H1 (cell line): Measurements from ENCODE around the gene ACVR2B. TPM values are rescaled to one million over a fixed set of nuclear protein-coding genes. Genes with fewer than 3 reads are reported as not detected.

Source experiments
- CTCF ChIA-PET: fragments of 300-600 bp; sonication (Branson Sonifier 250); formaldehyde crosslinking; loops from one replicate; lab custom pipeline; 2021; ENCODE audit not compliant: partially characterized antibody; lab: Charles Lee
- POLR2A ChIA-PET: fragments of 300-600 bp; sonication (Branson Sonifier 250); formaldehyde crosslinking; loops from one replicate; lab custom pipeline; 2021; ENCODE audit warnings: inconsistent platforms; ENCODE audit not compliant: partially characterized antibody; lab: Charles Lee
- DNase-seq, 2 experiments: peaks; one replicate each; pipeline versions ENCODE4 v3.0.0 to v3.0.0-alpha.2; 2010 to 2022; ENCODE audit warnings: low spot score in 2 of 2, low read depth in 1 of 2, mixed read lengths in 1 of 2
- FAIRE-seq: peaks from 2 replicates; lab custom pipeline; 2011; peaks lifted over from hg19 to GRCh38; lab: Jason Lieb, UNC
- H2AFZ ChIP-seq: 2 replicates; pipeline ENCODE4 v1.8.1; 2012; ENCODE audit warnings: low read length, inconsistent platforms
- H2AK5ac ChIP-seq: 2 replicates; pipeline ENCODE4 v1.6.1; 2013; ENCODE audit warnings: low read depth, low read length
- H2BK120ac ChIP-seq: replicated peaks from 2 replicates; pipeline ENCODE3; 2013; ENCODE audit warnings: low read depth, low read length, inconsistent platforms
- H2BK12ac ChIP-seq: 2 replicates; pipeline ENCODE4 v1.6.1; 2013; ENCODE audit warnings: low read depth, low read length
- H2BK15ac ChIP-seq: 2 replicates; pipeline ENCODE4 v1.6.1; 2013; ENCODE audit warnings: low read length
- H2BK20ac ChIP-seq: 2 replicates; pipeline ENCODE4 v1.6.1; 2013; ENCODE audit warnings: low read length
- H2BK5ac ChIP-seq: 2 replicates; pipeline ENCODE4 v1.6.1; 2013; ENCODE audit warnings: low read depth, low read length
- H3K14ac ChIP-seq: 2 replicates; pipeline ENCODE4 v1.6.1; 2013; ENCODE audit warnings: inconsistent platforms; ENCODE audit not compliant: insufficient read length
- H3K18ac ChIP-seq: 2 replicates; pipeline ENCODE4 v1.6.1; 2013; ENCODE audit warnings: low read length; ENCODE audit errors: extremely low read depth
- H3K23ac ChIP-seq: 2 replicates; pipeline ENCODE4 v1.6.1; 2013; ENCODE audit warnings: inconsistent platforms; ENCODE audit not compliant: insufficient read length
- H3K23me2 ChIP-seq: 2 replicates; pipeline ENCODE4 v1.6.1; 2013; ENCODE audit warnings: low read depth, low read length
- H3K27ac ChIP-seq: 2 replicates; pipeline ENCODE4 v1.6.1; 2011; ENCODE audit warnings: low read depth, low read length, inconsistent platforms
- H3K27me3 ChIP-seq, 4 experiments: replicated peaks in 1 of 4; 1 replicate in 1 of 4; 2 replicates in 3 of 4; pipeline versions ENCODE4 v1.6.1 to v1.8.1; 2011 to 2013; ENCODE audit warnings: low read length in 3 of 4, mild to moderate bottlenecking in 3 of 4, inconsistent platforms in 2 of 4, mixed read lengths in 2 of 4, moderate library complexity in 1 of 4; ENCODE audit not compliant: control insufficient read depth in 3 of 4, insufficient read depth in 3 of 4; ENCODE audit errors: extremely low read depth in 1 of 4
- H3K36me3 ChIP-seq, 4 experiments: 2 replicates each; pipeline versions ENCODE4 v1.6.1 to v1.8.1; 2011 to 2013; ENCODE audit warnings: mild to moderate bottlenecking in 4 of 4, low read length in 3 of 4, moderate library complexity in 2 of 4, control low read depth in 1 of 4, inconsistent platforms in 1 of 4; ENCODE audit not compliant: insufficient read depth in 4 of 4, control insufficient read depth in 2 of 4
- H3K4ac ChIP-seq: replicated peaks from 2 replicates; pipeline ENCODE3; 2013; ENCODE audit warnings: low read length, low read depth, mixed read lengths, inconsistent platforms; ENCODE audit not compliant: insufficient read length
- H3K4me1 ChIP-seq, 4 experiments: replicated peaks in 1 of 4; 1 replicate in 1 of 4; 2 replicates in 3 of 4; pipeline versions ENCODE4 v1.6.1 to v1.8.1; 2011 to 2013; ENCODE audit warnings: low read length in 3 of 4, inconsistent platforms in 2 of 4, mixed read lengths in 1 of 4; ENCODE audit not compliant: insufficient read depth in 4 of 4, control insufficient read depth in 3 of 4
- H3K4me2 ChIP-seq, 2 experiments: 2 replicates each; pipeline versions ENCODE4 v1.6.1 to v1.8.1; 2011 to 2013; ENCODE audit warnings: low read depth in 2 of 2, low read length in 2 of 2, control low read depth in 1 of 2, inconsistent platforms in 1 of 2, mild to moderate bottlenecking in 1 of 2; ENCODE audit not compliant: insufficient read depth in 1 of 2
- H3K4me3 ChIP-seq, 4 experiments: fragments of 200-600, 300-600 bp in 1 of 4; sonication (generic), shearing (Covaris generic), sonication (Bioruptor Twin) in 1 of 4; 2 replicates each; pipeline versions ENCODE4 v1.5.1 to v1.8.1; 2011 to 2016; ENCODE audit warnings: low read length in 4 of 4, low read depth in 3 of 4, control low read depth in 2 of 4, inconsistent platforms in 2 of 4, mild to moderate bottlenecking in 2 of 4, mixed read lengths in 1 of 4, moderate library complexity in 1 of 4; ENCODE audit not compliant: insufficient read depth in 2 of 4; ENCODE audit errors: extremely low read depth in 1 of 4
- H3K56ac ChIP-seq: replicated peaks from 2 replicates; pipeline ENCODE3; 2013; ENCODE audit warnings: low read depth, mild to moderate bottlenecking, mixed read lengths, low read length, inconsistent platforms; ENCODE audit not compliant: insufficient read length
- H3K79me1 ChIP-seq: 2 replicates; pipeline ENCODE4 v1.6.1; 2013; ENCODE audit warnings: low read depth, low read length, control low read depth
- H3K79me2 ChIP-seq, 2 experiments: 2 replicates each; pipeline versions ENCODE4 v1.6.1 to v1.8.1; 2012 to 2013; ENCODE audit warnings: low read length in 2 of 2, mild to moderate bottlenecking in 2 of 2, inconsistent platforms in 1 of 2; ENCODE audit not compliant: insufficient read depth in 2 of 2, control insufficient read depth in 1 of 2
- H3K9ac ChIP-seq, 4 experiments: replicated peaks in 1 of 4; 1 replicate in 1 of 4; 2 replicates in 3 of 4; pipeline versions ENCODE4 v1.6.1 to v1.8.1; 2011 to 2013; ENCODE audit warnings: low read depth in 3 of 4, low read length in 3 of 4, control low read depth in 2 of 4, mild to moderate bottlenecking in 2 of 4, moderate library complexity in 2 of 4, inconsistent platforms in 1 of 4; ENCODE audit errors: extremely low read depth in 1 of 4
- H3K9me3 ChIP-seq, 2 experiments: 2 replicates each; pipeline versions ENCODE4 v1.6.1 to v1.8.1; 2012 to 2013; ENCODE audit warnings: mild to moderate bottlenecking in 2 of 2, moderate library complexity in 2 of 2, control low read depth in 1 of 2, inconsistent platforms in 1 of 2, low read depth in 1 of 2, low read length in 1 of 2, mixed read lengths in 1 of 2; ENCODE audit not compliant: insufficient read depth in 2 of 2
- H4K20me1 ChIP-seq, 2 experiments: replicated peaks in 1 of 2; 2 replicates each; pipeline versions ENCODE3 to v1.8.1; 2011 to 2013; ENCODE audit warnings: inconsistent platforms in 2 of 2, low read length in 2 of 2, mild to moderate bottlenecking in 1 of 2; ENCODE audit not compliant: insufficient read depth in 2 of 2, control insufficient read depth in 1 of 2
- H4K5ac ChIP-seq: 2 replicates; pipeline ENCODE4 v1.6.1; 2013; ENCODE audit warnings: low read length, low read depth, mixed read lengths, inconsistent platforms; ENCODE audit not compliant: insufficient read length
- H4K8ac ChIP-seq: 2 replicates; pipeline ENCODE4 v1.8.0; 2013; ENCODE audit warnings: mild to moderate bottlenecking, moderate library complexity, low read length, inconsistent platforms; ENCODE audit not compliant: insufficient read depth; ENCODE audit errors: extremely low read depth
- H4K91ac ChIP-seq: replicated peaks from 2 replicates; pipeline ENCODE3; 2013; ENCODE audit warnings: low read length, mixed read lengths, inconsistent platforms; ENCODE audit not compliant: insufficient read length
- CTCF ChIP-seq, 3 experiments: IDR thresholded peaks; 1 replicate in 2 of 3; 2 replicates in 1 of 3; pipeline versions ENCODE4 v1.5.1 to v1.6.1; 2011; ENCODE audit warnings: low read length in 3 of 3, mild to moderate bottlenecking in 3 of 3, inconsistent platforms in 2 of 3, low read depth in 1 of 3, moderate library complexity in 1 of 3; ENCODE audit not compliant: insufficient read depth in 1 of 3; ENCODE audit errors: control extremely low read depth in 1 of 3
- KDM4A ChIP-seq: IDR thresholded peaks from one replicate; pipeline ENCODE4 v1.7.1; 2012; ENCODE audit warnings: low read depth, mild to moderate bottlenecking, moderate library complexity, low read length, inconsistent platforms; ENCODE audit not compliant: severe bottlenecking
- MAFK ChIP-seq: IDR thresholded peaks from 2 replicates; pipeline ENCODE4 v1.6.1; 2012; ENCODE audit warnings: low read depth, mild to moderate bottlenecking, improper control_type of control experiment, low read length
- SUZ12 ChIP-seq: fragments of 200-600 bp; sonication (generic); IDR thresholded peaks from 2 replicates; pipeline ENCODE4 v1.6.1; 2012; ENCODE audit warnings: mild to moderate bottlenecking, inconsistent platforms, low read length, moderate library complexity, mixed read lengths
- TEAD4 ChIP-seq: IDR thresholded peaks from 2 replicates; pipeline ENCODE4 v1.6.1; 2012; ENCODE audit warnings: low read depth, low read length, inconsistent platforms, mixed read lengths
- WGBS, 2 experiments: shearing (Covaris generic) in 1 of 2; methylation state at CpG; one replicate each; pipeline versions ENCODE4 v1.1.6 to v1.1.7; 2013 to 2015; ENCODE audit warnings: low lambda C conversion rate in 2 of 2, mixed read lengths in 2 of 2, inconsistent platforms in 1 of 2, low coverage in 1 of 2, missing lambda C conversion rate in 1 of 2; ENCODE audit not compliant: insufficient replicate concordance in 2 of 2, insufficient coverage in 1 of 2, insufficient read length in 1 of 2; ENCODE audit errors: extremely low coverage in 1 of 2, missing lambda C conversion rate in 1 of 2; 5-methylcytosine and 5-hydroxymethylcytosine counted together
- polyA plus RNA-seq, 7 experiments: library from polyadenylated mRNA; depleted of rRNA in 3 of 7; stranded (reverse) in 5 of 7; unstranded in 2 of 7; fragments of >200 nt in 5 of 7; fragments of 200-250 nt in 2 of 7; gene quantifications; 1 replicate in 5 of 7; 2 replicates in 1 of 7; 4 replicates in 1 of 7; pipeline versions ENCODE4 v1.2.1 to v1.2.3, GENCODE V29; 2011 to 2013; ENCODE audit warnings: missing spikeins in 2 of 7, mixed read lengths in 2 of 7
- total RNA-seq: library from RNA; stranded (reverse); fragmentation: NEBNext Ultra II Directional; extraction: Animal tissue kit (Norgen Biotek cat#: 25700); gene quantifications from 2 replicates; pipeline ENCODE4 v1.2.1, GENCODE V29; 2021

ACVR2B gene
- total and polyA plus RNA-seq, 2 of the 8 experiments (the other 6 are each of a cell fraction or from before 2014, with no cell fraction given): 24.7 to 109 TPM

GRCh38 chr3:38516669-38517068 is 63.0 kb downstream of the ACVR2B start:
- no peaks in the 10 kb centered on the region for H3K27me3 ChIP-seq
- no peak overlapping the region for H3K56ac ChIP-seq
- H4K5ac ChIP-seq: no peak overlapping the region
- no peak overlapping the region for H2BK12ac ChIP-seq
- no peak overlapping the region for H2AFZ ChIP-seq
- H3K36me3 ChIP-seq: no peaks in the 10 kb centered on the region; a peak in 4 of 8 replicates
- no peak overlapping the region for H3K4me3 ChIP-seq
- H2BK20ac ChIP-seq: no peak overlapping the region
- no peak overlapping the region for H3K4ac ChIP-seq
- H3K9ac ChIP-seq: no peak overlapping the region
- ChIA-PET CTCF (interaction anchor here (1.8 to 12.5 kb wide), 3 partner anchors 108 to 141 kb away, joined by 7 to 318 read pairs (median 249); no protein-coding TSS in a partner anchor), POLR2A (no interaction called here)
- H2BK15ac ChIP-seq: no peak overlapping the region
- H3K23me2 ChIP-seq: no peaks in the 10 kb centered on the region; the same call in 1 of the 2 replicates
- TF ChIP-seq KDM4A (no peak), TEAD4 (no peak), MAFK (no peak), CTCF (IDR thresholded peaks at IDR 0.05; ENCODE audit: control extremely low read depth in 1 of 3, insufficient read depth in 1 of 3, low read depth in 1 of 3, low read length in 3 of 3) (no peak), SUZ12 (no peak)
- no peaks in the 10 kb centered on the region for H4K20me1 ChIP-seq
- FAIRE-seq (no peak), DNase-seq (no peak)
- H2AK5ac ChIP-seq: no peak overlapping the region
- no peaks in the 10 kb centered on the region for H3K79me2 ChIP-seq
- no peak overlapping the region for H2BK5ac ChIP-seq
- H3K4me1 ChIP-seq: peaks cover 0 to 19% (median 3%) of the 10 kb centered on the region in 4 experiments; a peak in 4 of 7 replicates
- WGBS, 2 experiments: 54% methylated on average over 1 of the region's 1 CpG; no CpG with 5 or more reads in 1 of the 2 experiments
- no peak overlapping the region for H4K8ac ChIP-seq
- no peak overlapping the region for H3K18ac ChIP-seq
- H3K9me3 ChIP-seq: no peaks in the 10 kb centered on the region
- H4K91ac ChIP-seq: no peak overlapping the region
- no peak overlapping the region for H3K14ac ChIP-seq
- no peak overlapping the region for H3K23ac ChIP-seq
- H3K4me2 ChIP-seq: no peak overlapping the region
- no peak overlapping the region for H2BK120ac ChIP-seq
- no peak overlapping the region for H3K27ac ChIP-seq
- H3K79me1 ChIP-seq: no peaks in the 10 kb centered on the region
